Testis (tissue), 3 donors: ENCODE measurements around the gene NUDT14. TPM values are rescaled to one million over a fixed set of nuclear protein-coding genes. Genes with fewer than 3 reads are reported as not detected.

Source experiments
- DNase-seq: peaks from one replicate; pipeline ENCODE4 v3.0.0-alpha.2; 2019
- H3K27ac ChIP-seq, 2 donors: fragments of 200-600 bp; sonication (generic); one replicate each; pipeline ENCODE4 v1.5.1; 2019
- H3K27me3 ChIP-seq: fragments of 200-600 bp; sonication (generic); one replicate; pipeline ENCODE4 v1.5.1; 2019
- H3K36me3 ChIP-seq: fragments of 200-600 bp; sonication (generic); one replicate; pipeline ENCODE4 v1.5.1; 2017; ENCODE audit warnings: low read depth; ENCODE audit errors: missing control alignments
- H3K4me1 ChIP-seq: fragments of 200-600 bp; sonication (generic); one replicate; pipeline ENCODE4 v1.5.1; 2019
- H3K4me3 ChIP-seq, 2 donors: fragments of 200-600 bp; sonication (generic); one replicate each; pipeline ENCODE4 v1.5.1; 2017 to 2019
- H3K9me3 ChIP-seq: fragments of 200-600 bp; sonication (generic); one replicate; pipeline ENCODE4 v1.5.1; 2017
- CTCF ChIP-seq, 3 experiments: fragments of 450-650 bp in 2 of 3; fragments of 200-600 bp in 1 of 3; sonication (generic) in 1 of 3; IDR thresholded peaks; one replicate each; pipeline ENCODE4 v1.5.1; 2016 to 2019; ENCODE audit warnings: antibody characterized with exemption in 3 of 3, mild to moderate bottlenecking in 2 of 3, moderate library complexity in 1 of 3
- POLR2A ChIP-seq: fragments of 450-650 bp; IDR thresholded peaks from one replicate; pipeline ENCODE4 v1.6.1; 2017; ENCODE audit warnings: antibody characterized with exemption, mild to moderate bottlenecking, moderate library complexity
- WGBS, 2 donors: methylation state at CpG; one replicate each; pipeline ENCODE4 v1.1.5; 2018; 5-methylcytosine and 5-hydroxymethylcytosine counted together
- intact Hi-C: fragments of 100-400 bp; cut with DNase I; formaldehyde crosslinking; loops from one replicate; pipeline ENCODE4 v1.15.1; 2023; ENCODE audit warnings: low total_unique reads
- polyA plus RNA-seq: library from polyadenylated mRNA; stranded (reverse); fragments of 350-450 nt; fragmentation: Illumina TruSeq; extraction: RNeasy Lipid Tissue Mini Kit (QIAGEN cat#74804); gene quantifications from one replicate; pipeline ENCODE4 v1.2.3, GENCODE V29; 2014; ENCODE audit warnings: low read depth, low replicate concordance; ENCODE audit not compliant: insufficient read depth
- total RNA-seq, 2 donors: library from RNA; depleted of rRNA; stranded (reverse); fragments of >200 nt; gene quantifications; one replicate each; pipeline ENCODE4 v1.2.3, GENCODE V29; 2016

Gene NUDT14
- total and polyA plus RNA-seq, 3 donors from 2014 or later = 22.0 to 40.0 (median 28.1) TPM

DNA sequence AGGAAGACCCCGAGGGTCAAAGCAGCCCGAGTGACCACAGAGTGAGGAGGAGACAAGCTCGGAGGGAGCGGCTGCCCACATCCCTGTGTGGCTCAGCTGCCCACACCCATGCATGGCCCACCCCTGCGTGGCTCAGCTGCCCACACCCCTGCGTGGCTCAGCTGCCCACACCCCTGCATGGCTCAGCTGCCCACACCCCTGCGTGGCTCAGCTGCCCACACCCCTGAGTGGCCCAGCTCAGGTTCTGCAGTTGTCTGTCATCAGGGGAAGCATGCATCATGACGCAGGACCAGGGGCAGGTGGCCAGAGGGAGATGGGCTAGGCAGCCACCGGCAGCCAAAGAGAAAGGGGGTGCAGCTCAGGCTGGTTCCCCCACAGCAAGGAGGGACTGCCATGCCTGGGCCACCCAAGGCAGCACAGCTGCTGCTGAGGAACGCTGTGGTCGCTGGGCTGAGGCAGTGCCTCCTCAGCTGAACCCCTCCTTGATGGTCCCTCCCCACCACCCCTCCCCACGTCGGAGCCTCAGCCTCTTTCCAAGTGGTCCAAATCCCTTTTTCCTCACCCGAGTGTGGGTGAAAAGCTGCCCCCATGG, 33.3 kb upstream of the NUDT14 start:
- no peaks in the 10 kb centered on the region for H3K4me1 ChIP-seq
- H3K27ac ChIP-seq = no peak overlapping the region
- no peaks in the 10 kb centered on the region for H3K27me3 ChIP-seq
- no peaks in the 10 kb centered on the region for H3K36me3 ChIP-seq
- no peak overlapping the region for H3K4me3 ChIP-seq
- WGBS, 2 donors = 88 to 97% methylated on average over 6 to 14 of the region's 14 CpGs
- H3K9me3 ChIP-seq = no peaks in the 10 kb centered on the region
- intact Hi-C loops = no loop called here
- no peak for DNase-seq
- TF ChIP-seq CTCF (IDR thresholded peaks at IDR 0.05) (no peak), POLR2A (no peak)

- H3K4me1 ChIP-seq = no peaks in the 10 kb centered on the region
- intact Hi-C loops = no loop called here
- no peak overlapping the region for H3K4me3 ChIP-seq
- no peaks in the 10 kb centered on the region for H3K36me3 ChIP-seq
- 67 to 81% methylated on average over 8 to 10 of the region's 10 CpGs for WGBS, 2 donors
- H3K27me3 ChIP-seq = no peaks in the 10 kb centered on the region
- TF ChIP-seq POLR2A (no peak), CTCF (IDR thresholded peaks at IDR 0.05) (no peak)
- no peak overlapping the region for H3K27ac ChIP-seq
- H3K9me3 ChIP-seq = no peaks in the 10 kb centered on the region
- DNase-seq = no peak
Measured at GRCh38 chr14:105213361-105213760, 32.2 kb upstream of the NUDT14 start.

- DNase-seq = no peak
- TF ChIP-seq CTCF (IDR thresholded peaks at IDR 0.05) = no peak
- no peak for TF ChIP-seq POLR2A
- H3K9me3 ChIP-seq = no peaks in the 10 kb centered on the region
- 91% methylated on average over 18 of the region's 18 CpGs; no CpG with 5 or more reads in 1 of the 2 donors for WGBS, 2 donors
- intact Hi-C loops = no loop called here
- no peaks in the 10 kb centered on the region for H3K27me3 ChIP-seq
- H3K4me1 ChIP-seq = no peaks in the 10 kb centered on the region
- no peak overlapping the region for H3K4me3 ChIP-seq
- H3K36me3 ChIP-seq = no peaks in the 10 kb centered on the region
- no peak overlapping the region for H3K27ac ChIP-seq
Measured at GRCh38 chr14:105212541-105213300, 31.6 kb upstream of the NUDT14 start.

DNA sequence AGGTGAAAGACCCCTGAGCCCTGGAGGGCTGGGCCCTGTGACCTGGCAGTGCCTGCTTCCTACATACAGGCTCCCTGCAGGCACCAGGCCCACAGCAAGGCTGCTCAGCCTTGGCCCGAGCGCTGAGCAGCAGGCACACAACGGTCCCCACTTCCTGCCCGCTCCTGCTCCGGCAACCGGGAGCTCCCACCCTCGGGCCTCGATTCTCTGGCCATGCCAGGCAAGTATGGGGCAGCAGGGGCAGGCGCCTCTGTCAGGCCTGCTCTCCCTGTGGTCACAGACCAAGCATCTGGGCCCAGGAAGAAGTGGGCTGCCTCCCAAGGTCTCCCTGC, 30.6 kb upstream of the NUDT14 start:
- H3K27ac ChIP-seq = no peak overlapping the region
- no peaks in the 10 kb centered on the region for H3K27me3 ChIP-seq
- H3K36me3 ChIP-seq = no peaks in the 10 kb centered on the region
- no peak overlapping the region for H3K4me3 ChIP-seq
- H3K4me1 ChIP-seq = no peaks in the 10 kb centered on the region
- WGBS, 2 donors = 80 to 91% methylated on average over 4 to 9 of the region's 9 CpGs
- no peaks in the 10 kb centered on the region for H3K9me3 ChIP-seq
- intact Hi-C loops = no loop called here
- TF ChIP-seq CTCF (IDR thresholded peaks at IDR 0.05) = no peak
- no peak for TF ChIP-seq POLR2A
- no peak for DNase-seq
